Posterior vena cava (tissue), 2 donors: ENCODE results near the gene POLDIP3. TPM values are rescaled to one million over a fixed set of nuclear protein-coding genes. Genes with fewer than 3 reads are reported as not detected.
"Not testable (repeated sequence)": the region's sequence is repeated elsewhere in the genome, so short reads cannot be mapped to it uniquely, and the experiment has no call there.

Experiments used
- DNase-seq: peaks from one replicate; pipeline ENCODE4 v3.0.0-alpha.2; 2020; ENCODE audit warnings: low spot score
- intact Hi-C, 2 donors: fragments of 100-400 bp; cut with DNase I; formaldehyde crosslinking; loops; one replicate each; pipeline versions ENCODE4 v1.14.1 to v1.14.2; 2022 to 2023
- total RNA-seq, 2 donors: library from RNA; stranded (reverse); fragmentation: NEBNext Ultra II Directional; extraction: Animal tissue kit (Norgen Biotek cat#: 25700); gene quantifications; one replicate each; pipeline ENCODE4 v1.2.1, GENCODE V29; 2021
- donor health status: DM: yes; HTN: yes; CAD: no.
- donor health status: DM: yes; HTN: yes; CAD: no.

The POLDIP3 gene
- total RNA-seq, 2 donors from 2014 or later, result 42.8 to 47.5 TPM

DNA sequence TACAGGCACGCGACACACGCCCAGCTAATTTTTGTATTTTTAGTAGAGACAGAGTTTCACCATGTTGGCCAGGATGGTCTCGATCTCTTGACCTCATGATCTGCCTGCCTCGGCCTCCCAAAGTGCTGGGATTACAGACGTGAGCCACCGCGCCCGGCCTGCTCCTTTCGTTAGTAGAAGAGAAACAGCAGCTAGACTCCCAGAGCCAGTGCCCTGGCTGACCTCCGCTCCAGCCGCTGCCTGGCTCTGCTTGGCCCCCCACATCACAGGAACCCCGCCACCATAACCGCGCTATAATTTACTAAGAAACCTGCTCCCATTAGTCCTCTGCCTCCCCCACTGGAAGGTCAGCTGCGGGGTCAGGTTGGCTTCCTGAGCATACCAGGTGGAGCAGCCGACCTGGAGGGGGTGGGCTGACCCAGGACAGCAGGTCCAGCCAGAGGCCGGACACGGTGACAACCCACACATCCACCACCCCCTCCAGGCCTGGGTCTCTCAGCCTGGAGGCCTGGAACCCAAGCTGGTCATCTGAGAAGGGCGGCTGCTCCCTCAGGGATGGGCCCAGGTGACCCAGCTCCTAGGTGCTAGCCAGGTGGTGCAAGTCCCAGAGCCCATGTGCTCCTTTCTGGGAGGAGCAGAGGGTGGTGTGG, 7.5 kb upstream of the POLDIP3 start:
- no peak for DNase-seq
- intact Hi-C loops, result no loop called here

DNA sequence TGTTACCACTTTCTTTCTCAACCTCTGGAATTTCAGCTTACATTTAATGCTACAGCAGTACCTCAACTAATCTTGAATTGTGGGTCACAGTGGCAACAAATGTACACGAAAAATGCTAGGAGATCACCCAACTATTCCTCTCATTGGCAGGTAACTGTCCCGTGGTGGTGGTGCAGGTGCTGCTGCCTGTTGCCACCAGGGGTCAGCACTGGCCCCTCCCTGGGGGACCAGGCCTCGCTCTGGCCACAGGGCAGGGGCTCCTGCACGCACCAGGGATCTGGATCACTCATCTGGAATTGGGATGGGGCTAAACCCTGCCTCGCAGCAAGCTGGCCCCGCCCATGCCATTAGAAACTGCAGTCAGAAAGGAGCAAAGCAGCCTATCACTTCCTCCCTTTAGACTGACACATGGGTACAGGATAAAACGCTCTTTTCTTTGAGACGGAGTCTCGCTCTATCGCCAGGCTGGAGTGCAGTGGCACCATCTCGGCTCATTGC, 6.9 kb upstream of the POLDIP3 start:
- peak; percentile 88 for DNase-seq
- intact Hi-C loops, result no loop called here

DNA sequence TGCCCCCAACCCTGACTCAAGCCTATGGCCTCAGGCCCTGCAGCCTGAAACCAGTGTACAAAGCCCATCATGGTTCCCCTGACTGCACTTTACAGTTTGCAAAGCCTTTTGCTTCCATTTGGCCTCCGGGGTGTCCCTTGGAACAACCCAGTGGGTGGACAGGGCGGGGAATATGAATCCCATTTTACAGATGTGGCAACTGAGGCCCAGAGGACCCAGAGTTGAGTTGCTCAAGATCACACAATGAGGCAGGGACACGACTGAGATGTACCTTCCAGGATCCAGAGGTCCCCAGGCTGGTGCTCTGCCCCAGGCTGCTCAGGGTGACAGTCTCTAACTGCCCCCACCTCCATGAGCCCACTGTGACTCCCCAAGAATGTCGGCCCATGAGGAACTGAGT, 5.4 kb upstream of the POLDIP3 start:
- DNase-seq, result no peak
- intact Hi-C loops, result no loop called here

DNA sequence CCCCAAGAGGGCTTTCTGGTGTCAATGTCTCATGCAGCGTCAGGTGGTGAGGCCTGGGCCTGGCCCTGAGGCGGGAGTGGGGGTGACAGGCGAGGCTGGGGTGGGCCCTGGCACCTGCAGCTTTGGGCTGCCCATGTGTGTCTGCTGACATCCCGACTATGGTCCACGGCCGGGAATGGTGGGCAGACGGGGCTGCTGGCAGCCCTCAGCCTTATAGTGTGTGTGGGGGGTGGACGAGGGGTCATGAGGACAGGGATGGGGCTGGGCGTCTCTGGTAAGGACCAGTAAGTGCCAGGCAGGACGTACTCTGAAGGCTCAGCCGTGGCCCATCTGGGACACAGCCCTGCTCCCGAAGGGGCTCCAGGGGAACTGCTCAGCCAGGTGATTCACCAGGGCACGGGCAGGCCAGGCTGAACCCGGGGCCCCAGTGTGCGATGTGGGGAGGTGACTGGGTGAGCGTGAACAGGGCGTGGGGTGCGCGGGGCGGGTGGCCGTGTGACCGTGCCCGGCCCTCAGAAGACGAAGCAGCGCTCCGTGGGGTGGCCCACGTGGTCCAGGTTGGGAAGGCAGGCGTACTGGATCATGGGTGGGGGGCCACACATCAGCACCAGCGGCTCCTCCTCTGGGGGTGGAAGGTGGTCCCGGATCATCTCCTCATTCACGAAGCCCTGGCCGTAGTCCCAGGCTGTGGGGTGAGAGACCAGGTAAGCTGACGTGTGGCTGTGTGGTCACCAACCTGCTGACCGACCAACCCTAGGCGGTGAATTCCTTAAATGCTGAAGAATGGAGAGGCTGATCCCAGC, 4.8 kb upstream of the POLDIP3 start:
- intact Hi-C loops, result no loop called here
- DNase-seq, result no peak

DNA sequence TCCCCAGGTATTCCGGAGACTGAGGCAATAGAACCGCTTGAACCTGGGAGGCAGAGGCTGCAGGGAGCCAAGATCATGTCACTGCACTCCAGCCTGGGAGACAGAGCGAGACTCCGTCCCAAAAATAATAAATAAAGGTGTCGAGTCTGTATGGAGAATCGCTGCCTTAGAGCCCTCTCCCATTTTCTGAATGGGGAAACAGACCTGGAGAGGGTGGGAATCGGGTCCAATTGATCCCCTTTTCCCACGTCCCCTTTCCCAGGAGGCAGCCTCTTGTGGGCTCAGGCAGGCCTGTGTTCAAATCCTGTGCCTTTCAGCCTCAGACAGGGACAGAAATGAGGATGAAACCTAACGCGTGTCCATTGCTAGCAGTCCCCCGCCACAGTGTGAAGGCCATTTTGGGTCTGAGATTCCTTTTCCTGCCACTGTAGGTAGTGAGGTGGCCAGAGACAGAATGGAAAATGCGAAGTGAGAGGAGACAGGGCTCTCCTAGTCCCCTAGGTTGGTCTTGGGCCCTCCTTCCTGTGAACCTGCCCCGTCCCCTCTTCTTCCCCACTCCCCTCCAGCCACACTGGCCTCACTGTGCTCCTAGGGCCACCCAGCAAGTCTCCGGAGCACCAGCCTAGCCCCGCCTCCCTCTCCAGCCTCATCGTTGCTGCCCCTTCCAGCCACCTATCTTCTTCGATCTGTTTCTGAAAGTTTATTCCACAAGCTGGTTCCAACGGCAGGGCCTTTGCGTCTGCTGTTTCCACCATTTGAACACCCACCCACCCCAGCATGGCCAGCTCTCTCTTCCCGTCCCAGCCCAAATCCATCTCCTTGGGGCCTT, 2.7 kb upstream of the POLDIP3 start:
- intact Hi-C loops, result no loop called here

DNA sequence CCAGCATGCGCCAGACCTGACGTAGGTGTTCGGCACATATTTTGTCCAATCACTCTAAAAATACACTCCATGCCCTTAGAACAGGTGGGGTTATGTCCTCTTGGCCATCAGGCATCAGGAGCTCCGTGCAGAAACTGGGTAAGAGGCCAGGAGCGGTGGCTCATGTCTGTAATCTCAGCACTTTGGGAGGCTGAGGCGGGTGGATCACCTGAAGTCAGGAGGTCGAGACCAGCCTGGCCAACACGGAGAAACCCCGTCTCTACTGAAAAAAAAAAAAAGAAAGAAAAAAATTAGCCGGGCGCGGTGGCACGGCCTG, 1.1 kb upstream of the POLDIP3 start:
- DNase-seq, intact Hi-C loops: not testable (repeated sequence)

More for the DNA sequence above, 2.7 kb upstream of the POLDIP3 start:
- no peak for DNase-seq

DNA sequence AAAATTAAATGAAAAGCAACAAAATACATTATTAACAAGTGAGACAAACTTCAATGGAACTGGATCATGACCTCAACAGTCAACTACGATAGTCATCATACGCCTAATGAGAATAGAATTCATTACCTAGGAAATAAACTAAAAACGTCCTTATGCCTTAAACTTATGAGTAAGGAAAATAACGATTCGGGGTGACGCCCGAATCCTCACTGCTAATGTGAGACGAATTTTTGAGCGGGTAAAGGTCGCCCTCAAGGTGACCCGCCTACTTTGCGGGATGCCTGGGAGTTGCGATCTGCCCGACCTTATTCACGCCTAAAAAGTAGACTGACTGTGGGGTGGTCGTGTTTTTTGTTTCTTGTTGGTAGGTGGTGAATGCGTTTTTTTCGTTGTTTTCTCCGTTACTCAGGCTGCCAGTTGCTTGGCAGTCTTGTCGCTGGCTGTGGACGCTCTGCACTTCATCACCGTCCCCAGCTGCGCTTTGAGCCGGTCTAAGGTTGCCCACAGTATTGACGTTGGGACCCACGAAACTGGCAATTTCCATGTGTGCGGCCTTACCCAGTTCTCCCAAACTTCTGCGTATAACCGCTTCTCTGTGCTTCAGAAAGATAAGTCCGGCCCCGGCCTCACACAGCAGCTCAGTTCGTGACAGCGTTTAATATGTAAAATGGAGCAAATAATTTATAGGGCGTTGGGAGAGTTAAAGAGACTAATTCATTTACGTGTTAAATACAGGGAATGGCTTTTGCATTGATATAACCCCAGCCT, 593 bp upstream of the POLDIP3 start:
- intact Hi-C loops, result no loop called here

DNA sequence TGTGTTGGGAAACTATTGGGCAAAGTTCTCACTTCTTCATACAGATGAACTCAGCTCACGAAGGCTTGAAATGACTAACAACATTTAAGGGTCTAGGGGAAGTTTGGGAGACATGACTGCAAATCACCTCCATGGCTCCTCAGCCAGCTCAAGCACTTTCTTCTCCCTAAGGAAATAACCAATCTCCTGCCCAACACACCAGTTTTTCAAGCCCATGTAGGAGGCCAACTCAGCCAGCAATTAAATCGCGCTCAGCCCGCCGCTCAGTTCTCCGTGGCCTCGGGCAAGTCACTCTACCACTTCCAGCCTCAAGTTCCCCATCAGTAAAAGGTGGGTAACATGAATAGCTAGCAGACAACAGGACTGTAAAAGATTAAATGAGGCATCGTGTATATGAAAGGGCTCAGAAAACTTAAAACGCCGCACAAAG, 796 bp downstream of the POLDIP3 start:
- intact Hi-C loops, result no loop called here
- no peak for DNase-seq

More for the DNA sequence above, 593 bp upstream of the POLDIP3 start:
- peak; percentile 95 for DNase-seq

DNA sequence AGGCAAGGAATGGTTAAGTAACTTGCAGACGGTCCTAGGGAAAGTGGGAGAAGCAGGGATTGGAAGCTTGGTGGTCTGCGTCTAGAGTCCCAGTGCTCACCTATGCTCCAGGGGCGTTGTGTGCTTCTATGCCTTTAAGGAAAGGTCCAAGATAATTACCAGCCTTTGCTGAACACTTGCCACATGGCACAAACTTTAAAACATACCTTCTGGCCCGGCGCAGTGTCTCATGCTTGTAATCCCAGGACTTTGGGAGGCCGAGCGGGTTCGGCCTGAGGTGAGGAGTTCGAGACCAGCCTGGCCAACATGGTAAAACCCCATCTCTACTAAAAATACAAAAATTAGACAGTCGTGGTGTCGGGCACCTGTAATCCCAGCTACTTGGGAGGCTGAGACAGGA, 2.3 kb downstream of the POLDIP3 start:
- DNase-seq, result no peak
- intact Hi-C loops, result no loop called here

DNA sequence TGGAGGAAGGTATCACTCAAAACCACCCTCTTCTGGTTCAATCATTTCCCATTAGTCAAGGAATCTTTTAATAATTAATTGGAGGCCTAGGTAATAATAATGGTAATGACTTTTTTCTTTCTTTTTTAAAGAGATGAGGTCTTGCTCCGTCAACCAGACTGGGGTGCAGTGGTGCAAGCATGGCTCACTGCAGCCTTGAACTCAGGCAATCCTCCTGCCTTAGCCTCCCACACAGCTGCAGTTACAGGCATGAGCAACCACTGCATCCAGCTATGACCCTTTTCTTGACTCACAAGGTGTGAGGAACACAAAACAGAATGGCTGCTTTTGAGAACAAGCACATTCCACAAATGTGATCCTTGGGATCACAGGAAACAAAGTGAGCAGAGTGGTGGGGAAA, 3.6 kb downstream of the POLDIP3 start:
- intact Hi-C loops, result no loop called here

DNA sequence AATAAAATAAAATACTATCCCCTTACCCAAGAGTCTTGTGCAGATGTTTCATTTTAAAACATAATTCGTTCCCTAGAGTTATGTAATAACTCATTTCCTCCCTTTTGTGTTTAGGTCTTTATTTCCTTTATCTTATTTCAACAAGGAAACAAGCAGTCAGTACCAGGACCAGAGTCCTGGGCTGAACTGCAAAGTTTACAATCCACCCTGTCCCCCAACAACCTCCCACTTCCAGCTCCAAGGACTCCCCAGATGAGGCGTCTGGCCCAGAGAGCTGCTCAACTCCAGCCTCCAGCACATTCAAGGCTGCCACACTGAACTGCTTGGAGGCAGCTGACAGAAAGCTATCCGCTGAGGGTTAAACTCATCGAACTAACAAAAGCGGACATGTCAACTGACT, 4.5 kb downstream of the POLDIP3 start:
- DNase-seq, result no peak
- intact Hi-C loops, result no loop called here

More for the DNA sequence above, 3.6 kb downstream of the POLDIP3 start:
- no peak for DNase-seq

DNA sequence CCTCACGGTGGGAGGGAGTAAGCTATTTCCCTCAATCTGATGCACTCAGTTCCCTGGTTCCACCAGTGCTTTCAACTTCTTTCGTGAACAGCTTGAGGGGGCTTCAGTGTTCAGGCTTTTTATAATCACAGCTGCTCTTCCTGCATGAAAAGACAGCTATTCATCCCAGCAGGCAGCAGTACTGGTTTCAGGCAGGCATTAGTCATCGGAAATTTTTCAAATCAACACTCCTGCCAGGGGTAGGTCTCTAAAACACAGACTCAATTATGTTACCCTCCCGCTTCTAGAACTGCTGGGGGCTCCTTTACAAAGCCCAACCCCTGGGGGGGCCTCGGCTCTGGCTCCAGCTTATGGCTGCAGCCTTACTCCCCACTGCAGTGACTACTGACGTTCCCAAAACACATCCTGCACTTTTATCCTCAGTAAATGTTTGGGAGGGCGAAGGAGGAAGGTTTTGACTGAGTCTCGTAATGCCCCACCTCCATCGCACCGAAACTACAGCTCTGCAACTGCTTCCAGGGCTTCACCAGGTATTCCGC, 5.8 kb downstream of the POLDIP3 start:
- DNase-seq, result no peak
- intact Hi-C loops, result no loop called here

DNA sequence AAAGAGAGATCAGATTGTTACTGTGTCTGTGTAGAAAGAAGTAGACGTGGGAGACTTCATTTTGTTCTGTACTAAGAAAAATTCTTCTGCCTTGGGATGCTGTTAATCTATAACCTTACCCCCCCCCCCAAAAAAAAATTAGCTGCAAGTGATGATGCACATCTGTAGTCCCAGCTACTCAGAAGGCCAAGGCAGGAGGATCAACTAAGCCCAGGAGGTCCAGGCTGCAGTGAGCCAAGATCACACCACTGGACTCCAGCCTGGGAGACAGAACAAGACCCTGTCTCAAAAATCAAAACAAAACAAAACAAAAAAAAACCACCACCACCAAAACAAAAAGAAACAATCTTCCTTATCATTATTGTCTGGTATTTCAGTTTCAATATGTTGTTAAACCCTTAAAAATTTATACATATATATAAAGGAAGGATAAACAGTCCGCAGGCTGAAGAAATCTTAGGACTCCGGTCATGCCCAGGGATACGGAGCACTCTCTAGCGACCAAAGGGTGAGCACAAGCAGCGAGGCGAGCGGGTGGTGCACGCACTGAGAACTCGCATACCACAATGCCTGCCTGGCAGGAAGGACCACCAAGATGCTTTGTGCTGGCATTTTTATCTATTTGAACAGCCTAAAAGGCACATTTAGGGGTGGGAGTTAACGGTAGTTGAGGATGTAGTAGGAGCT, 6.4 kb downstream of the POLDIP3 start:
- no peak for DNase-seq
- intact Hi-C loops, result no loop called here

DNA sequence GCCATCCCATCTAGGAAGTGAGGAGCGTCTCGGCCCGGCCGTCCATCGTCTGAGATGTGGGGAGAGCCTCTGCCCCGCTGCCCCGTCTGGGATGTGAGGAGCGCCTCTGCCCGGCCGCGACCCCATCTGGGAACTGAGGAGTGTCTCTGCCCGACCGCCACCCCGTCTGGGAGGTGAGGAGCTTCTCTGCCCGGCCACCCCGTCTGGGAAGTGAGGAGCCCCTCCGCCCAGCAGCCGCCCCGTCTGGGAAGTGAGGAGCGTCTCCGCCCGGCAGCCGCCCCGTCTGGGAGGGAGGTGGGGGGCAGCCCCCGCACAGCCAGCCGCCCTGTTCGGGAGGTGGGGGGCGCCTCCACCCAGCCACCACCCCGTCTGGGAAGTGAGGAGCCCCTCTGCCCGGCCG, 7.0 kb downstream of the POLDIP3 start:
- intact Hi-C loops, DNase-seq: not testable (repeated sequence)

DNA sequence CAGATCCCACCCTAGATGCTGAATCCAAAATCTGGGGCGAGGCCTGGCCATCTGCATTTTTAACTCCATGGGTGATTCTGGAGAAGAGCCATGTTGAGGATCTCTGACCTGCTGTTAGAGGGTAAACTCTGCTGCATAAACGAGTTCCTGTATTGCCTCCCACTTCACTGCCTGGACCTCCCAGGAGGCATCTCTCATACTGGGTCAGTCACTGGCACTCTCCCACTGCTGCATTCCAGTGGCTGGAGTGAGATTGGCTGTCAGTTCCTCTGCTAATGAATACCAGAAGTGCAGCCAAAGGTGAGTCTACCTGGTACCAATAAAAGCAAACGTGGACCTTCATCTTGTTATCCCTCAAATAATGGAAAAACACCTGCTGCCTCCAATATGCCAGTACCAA, 10.3 kb downstream of the POLDIP3 start:
- no peak for DNase-seq
- intact Hi-C loops, result no loop called here

DNA sequence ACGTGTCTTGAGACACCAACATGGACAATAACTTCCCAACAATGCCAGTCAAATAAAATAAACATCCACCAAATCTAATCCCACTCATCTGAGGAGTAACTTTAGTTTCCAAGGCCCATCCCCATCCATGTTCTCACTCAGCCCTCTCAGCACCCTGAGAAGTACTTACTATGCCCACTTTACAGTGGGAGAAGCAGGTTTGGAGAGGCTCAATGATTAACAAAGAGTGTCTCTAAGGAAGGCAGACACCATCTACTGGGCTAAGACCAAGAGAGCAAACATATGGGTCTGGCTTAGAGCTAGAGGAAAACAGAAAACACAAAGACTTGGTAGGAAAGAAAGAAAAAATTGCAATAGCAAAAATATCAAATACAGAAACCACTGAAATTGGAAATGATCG, 11.3 kb downstream of the POLDIP3 start:
- intact Hi-C loops, result no loop called here
- no peak for DNase-seq

DNA sequence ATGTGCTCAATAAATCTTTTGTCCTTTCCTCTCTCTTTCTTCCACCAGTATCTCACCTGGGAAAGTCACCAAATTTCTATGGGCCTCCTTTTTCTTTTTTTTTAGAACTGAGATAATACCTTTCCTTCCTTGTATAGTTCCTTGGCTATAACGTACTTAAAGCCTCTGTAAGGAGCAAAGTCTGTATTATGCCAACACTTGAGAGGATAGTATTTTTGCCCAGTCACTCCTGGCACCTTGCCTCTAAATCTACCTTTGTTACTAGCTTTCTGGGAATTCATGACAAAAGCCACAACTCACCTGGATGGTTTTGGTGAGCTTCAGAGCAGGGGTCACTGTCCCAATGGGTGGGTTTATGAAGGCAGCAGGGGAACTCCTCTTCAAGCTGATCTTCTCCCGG, 12.2 kb downstream of the POLDIP3 start:
- intact Hi-C loops, result no loop called here
- DNase-seq, result no peak

DNA sequence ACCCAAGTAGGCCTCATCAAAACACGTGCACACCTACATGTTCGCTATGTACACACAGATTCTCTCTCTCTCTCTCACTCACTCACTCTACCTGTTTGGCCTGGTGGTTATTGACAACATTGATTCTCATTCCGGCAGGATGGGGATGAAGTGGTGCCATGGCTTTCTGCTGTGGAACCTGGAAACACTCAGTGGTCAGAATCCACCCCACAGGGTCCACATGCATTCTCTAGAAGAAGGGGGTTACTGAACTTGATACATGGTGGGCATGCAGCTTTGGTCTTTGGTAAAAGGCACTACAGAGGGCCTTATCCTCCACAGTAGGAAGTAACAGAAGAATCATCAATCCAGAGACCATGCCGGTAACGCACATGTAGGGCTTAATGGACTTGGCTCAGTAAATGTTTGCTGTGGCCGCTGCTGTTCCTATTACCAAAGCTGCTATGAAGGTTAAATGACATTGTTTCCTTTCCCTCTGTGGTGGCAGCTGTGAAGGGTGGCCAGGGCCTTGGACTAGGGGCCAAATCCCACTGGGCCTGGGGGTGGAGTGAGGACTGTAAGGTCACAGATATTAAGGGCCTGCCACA, 12.7 kb downstream of the POLDIP3 start:
- intact Hi-C loops, result no loop called here
- no peak for DNase-seq
